Inflammatory macrophage treated with lipopolysaccharide for 4 hours (primary cell): Measurements from ENCODE around the gene HBG2.
"Not testable (repeated sequence)": the region's sequence is repeated elsewhere in the genome, so short reads cannot be mapped to it uniquely, and the experiment has no call there.

Experiments
- DNase-seq: peaks from one replicate; pipeline ENCODE4 v3.0.0-alpha.2; 2020

Gene HBG2

GRCh38 chr11:5280582-5281102 lies 26.1 kb upstream of the HBG2 start:
- DNase-seq = peak; percentile 86

GRCh38 chr11:5279471-5280090 lies 25.0 kb upstream of the HBG2 start:
- no peak for DNase-seq

GRCh38 chr11:5277807-5278382 lies 23.3 kb upstream of the HBG2 start:
- DNase-seq = no peak

- DNase-seq = no peak
Measured at GRCh38 chr11:5276697-5277096, 22.1 kb upstream of the HBG2 start.

- DNase-seq = no peak
Measured at GRCh38 chr11:5275369-5276110, 21.0 kb upstream of the HBG2 start.

- DNase-seq = no peak
Measured at GRCh38 chr11:5274395-5274794, 19.8 kb upstream of the HBG2 start.

GRCh38 chr11:5272395-5273017 lies 17.9 kb upstream of the HBG2 start:
- no peak for DNase-seq

GRCh38 chr11:5269715-5270147 lies 15.2 kb upstream of the HBG2 start, which contains the start of gene HBE1:
TSS of gene HBE1 (minus strand) at chr11:5269945. CDS start at chr11:5269890, 55 bp downstream.
- DNase-seq = peak; percentile 17

- no peak for DNase-seq
Measured at GRCh38 chr11:5267033-5267563, 12.5 kb upstream of the HBG2 start.

GRCh38 chr11:5266609-5267008 lies 12.0 kb upstream of the HBG2 start:
- no peak for DNase-seq

- DNase-seq = no peak
Measured at GRCh38 chr11:5265832-5266231, 11.3 kb upstream of the HBG2 start.

- DNase-seq = no peak
Measured at GRCh38 chr11:5258543-5259262, 4.1 kb upstream of the HBG2 start.

- no peak for DNase-seq
Measured at GRCh38 chr11:5257296-5257695, 2.7 kb upstream of the HBG2 start.

- peak; percentile 17 for DNase-seq
Measured at GRCh38 chr11:5254023-5254422, 558 bp downstream of the HBG2 start.

GRCh38 chr11:5253440-5253839 lies 1.1 kb downstream of the HBG2 start:
- not testable (repeated sequence) for DNase-seq

- no peak for DNase-seq
Measured at GRCh38 chr11:5252919-5253265, 1.7 kb downstream of the HBG2 start.

- DNase-seq = no peak
Measured at GRCh38 chr11:5252192-5252918, 2.2 kb downstream of the HBG2 start.

GRCh38 chr11:5251746-5252145 lies 2.8 kb downstream of the HBG2 start:
- no peak for DNase-seq

GRCh38 chr11:5250543-5251204 lies 3.9 kb downstream of the HBG2 start:
- no peak for DNase-seq

GRCh38 chr11:5249807-5250396 lies 4.7 kb downstream of the HBG2 start, which contains the start of gene HBG1:
TSS of gene HBG1 (minus strand) at chr11:5249857. CDS start at chr11:5249804, 53 bp downstream.
- not testable (repeated sequence) for DNase-seq

- not testable (repeated sequence) for DNase-seq
Measured at GRCh38 chr11:5248498-5248897, 6.1 kb downstream of the HBG2 start.
